Measurements from ENCODE around the gene HESX1.

The HESX1 gene

DNA sequence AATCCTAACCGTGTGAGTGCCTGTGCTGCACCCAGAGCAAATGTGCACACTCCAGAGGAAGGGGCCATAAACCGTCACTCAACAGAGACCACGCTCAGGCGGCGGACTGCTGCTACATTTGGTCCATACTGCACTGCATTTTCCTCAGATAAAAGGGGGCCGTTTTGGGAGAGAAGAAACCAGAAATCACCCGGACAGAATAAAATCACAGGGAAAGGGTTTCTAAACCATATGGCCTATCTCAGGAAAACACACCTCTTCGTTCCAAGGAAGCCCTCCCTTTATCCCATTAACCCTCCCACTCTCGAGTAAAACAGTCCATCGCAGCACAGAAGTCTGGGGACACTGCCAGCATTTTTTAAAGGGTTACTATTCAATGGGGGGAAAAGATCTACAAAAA is 42.2 kb downstream of the HESX1 start:
- no peak for DNase-seq (ENCODE audit: low read depth)
- TF ChIP-seq, protein P1, sequence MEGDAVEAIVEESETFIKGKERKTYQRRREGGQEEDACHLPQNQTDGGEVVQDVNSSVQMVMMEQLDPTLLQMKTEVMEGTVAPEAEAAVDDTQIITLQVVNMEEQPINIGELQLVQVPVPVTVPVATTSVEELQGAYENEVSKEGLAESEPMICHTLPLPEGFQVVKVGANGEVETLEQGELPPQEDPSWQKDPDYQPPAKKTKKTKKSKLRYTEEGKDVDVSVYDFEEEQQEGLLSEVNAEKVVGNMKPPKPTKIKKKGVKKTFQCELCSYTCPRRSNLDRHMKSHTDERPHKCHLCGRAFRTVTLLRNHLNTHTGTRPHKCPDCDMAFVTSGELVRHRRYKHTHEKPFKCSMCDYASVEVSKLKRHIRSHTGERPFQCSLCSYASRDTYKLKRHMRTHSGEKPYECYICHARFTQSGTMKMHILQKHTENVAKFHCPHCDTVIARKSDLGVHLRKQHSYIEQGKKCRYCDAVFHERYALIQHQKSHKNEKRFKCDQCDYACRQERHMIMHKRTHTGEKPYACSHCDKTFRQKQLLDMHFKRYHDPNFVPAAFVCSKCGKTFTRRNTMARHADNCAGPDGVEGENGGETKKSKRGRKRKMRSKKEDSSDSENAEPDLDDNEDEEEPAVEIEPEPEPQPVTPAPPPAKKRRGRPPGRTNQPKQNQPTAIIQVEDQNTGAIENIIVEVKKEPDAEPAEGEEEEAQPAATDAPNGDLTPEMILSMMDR (IDR thresholded peaks at IDR 0.05; ENCODE audit: insufficient read depth, low read depth, low read length, missing control alignments), result no peak
- no peak overlapping the region for H3K4me3 ChIP-seq (ENCODE audit: low read length)

DNA sequence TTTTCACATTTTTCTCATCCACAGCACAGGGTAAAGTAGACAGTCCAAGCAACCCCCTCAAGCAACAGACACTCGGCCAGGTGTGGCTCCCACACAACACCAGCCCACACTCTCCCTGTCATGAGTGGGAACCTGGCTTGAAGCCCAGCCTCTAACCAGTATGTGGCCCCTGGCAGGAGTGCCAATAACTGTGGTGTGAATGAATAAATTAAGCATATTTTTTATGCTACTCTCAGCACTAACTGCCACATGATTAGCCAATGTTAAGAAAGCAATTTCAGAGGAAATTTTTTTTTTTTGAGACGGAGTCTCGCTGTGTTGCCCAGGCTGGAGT is 44.5 kb downstream of the HESX1 start:
- TF ChIP-seq, protein P1 (IDR thresholded peaks at IDR 0.05; ENCODE audit: insufficient read depth, low read depth, low read length, missing control alignments), result no peak
- no peak overlapping the region for H3K4me3 ChIP-seq (ENCODE audit: low read length)

DNA sequence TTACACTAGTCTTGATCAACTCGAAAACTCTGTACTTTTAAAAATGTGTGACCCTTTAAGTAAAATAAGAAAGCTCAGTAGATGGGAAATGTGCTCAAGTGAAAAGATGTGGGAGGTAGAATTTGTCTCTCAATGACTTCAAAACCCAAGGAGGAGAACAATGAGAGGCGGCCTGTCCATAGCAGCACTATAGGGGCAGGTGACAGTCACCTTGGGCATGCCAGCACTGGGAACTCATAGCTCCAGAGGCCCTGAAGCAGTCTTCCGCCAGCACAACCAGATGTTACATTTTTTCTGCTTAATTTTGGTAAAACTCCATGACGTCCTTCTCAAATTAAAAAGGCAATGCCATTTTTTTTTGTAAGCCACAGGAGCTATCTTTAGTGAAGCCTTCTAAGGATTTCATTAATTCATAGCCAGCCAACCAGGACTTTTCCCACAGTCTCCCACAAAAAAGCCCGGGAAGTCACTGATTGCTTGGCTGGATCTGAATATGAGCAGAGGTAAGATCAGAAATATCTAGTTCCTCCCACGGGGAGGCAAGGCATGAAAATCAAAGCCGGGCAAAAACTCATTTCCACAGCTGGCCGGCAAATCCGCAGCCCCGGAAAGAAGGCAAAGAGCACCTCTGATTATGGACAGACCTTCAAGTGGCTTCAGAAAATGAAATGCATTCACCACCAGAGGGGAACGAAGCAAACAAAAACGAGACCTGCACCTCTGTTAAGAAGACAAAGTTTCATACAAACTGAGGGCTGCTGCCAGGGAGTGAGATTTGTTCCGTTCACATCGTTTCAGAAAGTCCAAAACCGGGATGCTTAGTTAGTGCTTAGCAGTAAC is 45.1 kb downstream of the HESX1 start:
- H3K4me3 ChIP-seq (ENCODE audit: low read length), result no peak overlapping the region
- TF ChIP-seq, protein P1 (IDR thresholded peaks at IDR 0.05; ENCODE audit: insufficient read depth, low read depth, low read length, missing control alignments), result no peak
- no peak for DNase-seq (ENCODE audit: low read depth)

More for the DNA sequence above, 44.5 kb downstream of the HESX1 start:
- DNase-seq (ENCODE audit: low read depth), result no peak

DNA sequence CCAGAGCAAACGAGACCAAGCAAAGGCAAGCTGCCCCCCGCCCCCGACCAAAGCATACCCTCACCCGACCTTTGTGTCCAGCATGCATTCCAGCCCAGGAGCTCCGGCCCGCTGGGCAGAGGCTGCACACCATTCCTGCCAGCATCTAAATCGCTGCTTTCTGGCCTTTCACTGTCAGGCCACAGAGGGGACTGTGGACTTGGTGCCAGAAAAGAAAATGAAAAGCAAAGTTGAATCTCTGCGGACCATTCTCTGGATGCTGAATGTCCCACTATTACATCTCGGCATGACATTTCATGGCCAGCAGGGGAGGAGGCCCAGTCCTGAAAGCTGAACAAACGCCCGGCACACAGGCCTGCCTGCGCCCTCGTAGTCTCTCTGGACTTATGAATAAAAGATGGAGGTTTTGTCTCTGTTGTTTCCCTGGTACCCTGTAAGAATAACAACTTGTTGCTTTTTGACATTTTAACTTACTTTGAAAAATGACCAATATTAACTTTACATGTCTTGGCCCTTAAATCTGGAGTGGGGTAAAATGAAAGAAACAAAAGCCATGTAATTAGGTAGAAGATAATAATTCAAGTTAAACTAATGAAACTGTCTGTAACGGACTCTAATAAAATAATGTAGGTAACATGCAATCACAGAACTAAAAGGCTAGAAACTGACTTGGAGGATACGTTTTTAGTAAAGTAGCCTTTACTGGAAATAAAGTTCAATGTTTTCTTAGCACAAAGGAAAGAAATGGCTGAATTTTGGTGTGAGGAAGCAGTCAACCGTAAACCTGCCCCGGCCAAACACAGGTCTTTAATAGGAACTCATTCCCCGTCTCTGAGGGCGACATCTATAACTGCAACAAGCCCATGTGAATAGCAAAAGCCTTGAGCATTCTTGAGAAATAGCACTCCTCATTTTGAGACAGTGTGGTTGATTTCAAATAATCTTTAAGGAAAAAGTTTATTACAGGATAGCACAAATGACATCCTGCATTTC is 47.3 kb downstream of the HESX1 start:
- TF ChIP-seq, protein P1 (IDR thresholded peaks at IDR 0.05; ENCODE audit: insufficient read depth, low read depth, low read length, missing control alignments), result no peak
- no peak for DNase-seq (ENCODE audit: low read depth)
- no peak overlapping the region for H3K4me3 ChIP-seq (ENCODE audit: low read length)

DNA sequence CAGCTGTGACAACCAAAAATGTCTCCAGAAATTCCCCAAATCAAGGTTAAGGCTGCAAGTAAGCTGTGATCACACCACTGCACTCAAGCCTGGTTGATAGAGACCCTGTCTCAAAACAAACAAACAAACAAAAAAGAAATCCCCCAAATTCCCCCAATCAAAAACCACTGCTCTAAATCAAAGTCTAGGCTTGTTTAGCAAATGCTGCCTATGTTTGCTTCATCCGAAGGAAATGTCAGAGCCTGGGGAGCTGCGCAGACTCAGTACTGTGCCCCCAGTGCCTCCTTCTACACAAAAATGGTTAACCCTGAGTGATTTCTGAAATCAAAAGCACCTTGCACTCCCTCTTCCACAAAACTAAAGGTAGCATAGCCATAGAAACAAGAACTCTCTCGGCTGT is 48.0 kb downstream of the HESX1 start:
- TF ChIP-seq, protein P1 (IDR thresholded peaks at IDR 0.05; ENCODE audit: insufficient read depth, low read depth, low read length, missing control alignments), result no peak
- DNase-seq (ENCODE audit: low read depth), result no peak
- H3K4me3 ChIP-seq (ENCODE audit: low read length), result no peak overlapping the region

DNA sequence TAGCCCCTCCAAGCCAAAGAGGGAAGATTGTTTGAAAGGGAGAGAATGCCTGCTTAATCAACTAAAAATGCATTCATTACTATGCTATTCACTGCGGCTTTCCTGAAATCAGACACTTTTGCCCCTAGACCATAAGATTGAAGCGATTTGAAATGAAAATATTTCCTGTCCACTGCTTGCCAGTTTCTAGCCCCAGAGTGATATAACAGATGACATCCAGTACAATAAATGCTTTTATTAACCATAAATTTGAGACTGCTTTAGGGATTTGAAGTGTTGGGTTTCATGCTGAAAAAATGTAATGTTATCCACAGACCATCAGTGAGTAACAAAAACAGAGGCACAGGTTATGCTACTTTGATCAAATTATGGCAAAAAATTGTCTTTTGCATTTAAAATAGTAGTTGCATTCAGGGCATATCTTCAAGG is 48.7 kb downstream of the HESX1 start:
- no peak for DNase-seq (ENCODE audit: low read depth)
- no peak overlapping the region for H3K4me3 ChIP-seq (ENCODE audit: low read length)
- TF ChIP-seq, protein P1 (IDR thresholded peaks at IDR 0.05; ENCODE audit: insufficient read depth, low read depth, low read length, missing control alignments), result no peak

All from epithelial cell of esophagus (primary cell).